ENCODE measurements around the gene NAPSA.

The NAPSA gene

DNA sequence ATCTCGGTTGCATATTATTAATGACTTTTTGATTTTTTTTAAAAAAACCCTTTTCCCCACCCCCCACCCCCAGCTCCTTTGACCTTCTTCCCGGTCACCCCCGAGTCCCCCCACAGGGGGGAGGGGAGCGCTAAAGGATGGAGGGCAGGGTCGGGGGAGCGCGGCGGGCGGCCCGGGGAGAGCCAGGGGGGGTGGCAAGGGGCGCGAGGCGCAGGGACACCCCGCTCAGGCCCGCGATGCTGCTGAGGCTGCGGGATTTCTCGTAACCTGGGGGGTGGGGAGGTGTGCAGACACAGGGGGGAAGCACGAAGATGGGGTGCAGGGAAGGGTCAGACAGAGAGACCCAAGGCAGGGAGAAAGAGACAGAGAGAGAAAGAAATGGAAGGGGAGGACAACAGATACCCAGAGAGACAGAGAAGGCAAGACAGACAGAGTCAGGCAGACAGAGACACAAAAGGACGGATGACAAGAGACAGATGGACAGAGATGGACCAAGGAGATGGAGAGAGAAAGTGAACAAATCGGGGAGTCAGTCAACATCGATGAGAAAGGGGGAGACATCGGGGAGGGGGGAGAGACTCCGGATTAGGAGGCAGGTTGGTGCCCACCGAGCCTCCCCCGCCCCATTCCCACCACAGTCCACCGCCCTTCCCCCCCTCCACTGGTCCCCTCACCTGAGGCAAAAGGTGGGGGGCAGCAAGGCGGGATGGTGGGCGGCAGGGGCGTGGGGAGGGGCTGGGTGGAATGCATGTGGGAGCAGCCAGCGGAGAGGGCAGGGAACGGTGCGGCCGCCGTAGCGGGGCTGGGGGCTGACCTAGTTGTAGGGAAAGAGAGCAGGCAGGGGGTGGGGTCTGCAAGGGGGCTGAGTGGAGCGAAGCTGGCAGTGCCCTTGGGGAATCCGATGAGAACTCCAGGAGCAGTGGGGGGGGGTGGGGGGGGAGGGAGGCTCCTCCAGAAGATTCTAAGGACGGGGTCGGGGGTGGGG is 50.4 kb downstream of the NAPSA start:
- no peak for TF ChIP-seq TAF1 (IDR thresholded peaks at IDR 0.05; ENCODE audit: low read depth)
- no peak for TF ChIP-seq CEBPB (IDR thresholded peaks at IDR 0.05)
- no peak for TF ChIP-seq FOXM1 (IDR thresholded peaks at IDR 0.05; ENCODE audit: borderline replicate concordance, low read depth)
- TF ChIP-seq EP300 (IDR thresholded peaks at IDR 0.05; ENCODE audit: borderline replicate concordance), result no peak
- TF ChIP-seq, protein P1, sequence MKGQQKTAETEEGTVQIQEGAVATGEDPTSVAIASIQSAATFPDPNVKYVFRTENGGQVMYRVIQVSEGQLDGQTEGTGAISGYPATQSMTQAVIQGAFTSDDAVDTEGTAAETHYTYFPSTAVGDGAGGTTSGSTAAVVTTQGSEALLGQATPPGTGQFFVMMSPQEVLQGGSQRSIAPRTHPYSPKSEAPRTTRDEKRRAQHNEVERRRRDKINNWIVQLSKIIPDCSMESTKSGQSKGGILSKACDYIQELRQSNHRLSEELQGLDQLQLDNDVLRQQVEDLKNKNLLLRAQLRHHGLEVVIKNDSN (IDR thresholded peaks at IDR 0.05), result no peak
- no peak for TF ChIP-seq CREB1 (IDR thresholded peaks at IDR 0.05; ENCODE audit: low read depth)
- TF ChIP-seq NFIC (IDR thresholded peaks at IDR 0.05), result no peak
- no peak for TF ChIP-seq YY1 (IDR thresholded peaks at IDR 0.05; ENCODE audit: low read depth)
- TF ChIP-seq REST (IDR thresholded peaks at IDR 0.05; ENCODE audit: low read depth), result no peak
- TF ChIP-seq ZBTB7A (IDR thresholded peaks at IDR 0.05; ENCODE audit: low read depth), result no peak; the same call in none of the 2 replicates
- no peak for TF ChIP-seq EGR1 (IDR thresholded peaks at IDR 0.05)
- no peak for TF ChIP-seq TEAD4 (IDR thresholded peaks at IDR 0.05)
- TF ChIP-seq, protein P2, sequence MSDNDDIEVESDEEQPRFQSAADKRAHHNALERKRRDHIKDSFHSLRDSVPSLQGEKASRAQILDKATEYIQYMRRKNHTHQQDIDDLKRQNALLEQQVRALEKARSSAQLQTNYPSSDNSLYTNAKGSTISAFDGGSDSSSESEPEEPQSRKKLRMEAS (IDR thresholded peaks at IDR 0.05), result no peak
- TF ChIP-seq RAD21 (IDR thresholded peaks at IDR 0.05; ENCODE audit: low read depth), result no peak

- TF ChIP-seq TEAD4 (IDR thresholded peaks at IDR 0.05) (no peak), NFIC (IDR thresholded peaks at IDR 0.05) (no peak), ZBTB7A (IDR thresholded peaks at IDR 0.05; ENCODE audit: low read depth) (no peak), EP300 (IDR thresholded peaks at IDR 0.05; ENCODE audit: borderline replicate concordance) (no peak), TCF12 (IDR thresholded peaks at IDR 0.05; ENCODE audit: low read depth) (no peak), FOXM1 (IDR thresholded peaks at IDR 0.05; ENCODE audit: borderline replicate concordance, low read depth) (no peak), RAD21 (IDR thresholded peaks at IDR 0.05; ENCODE audit: low read depth) (no peak), CEBPB (IDR thresholded peaks at IDR 0.05) (no peak), TAF1 (IDR thresholded peaks at IDR 0.05; ENCODE audit: low read depth) (no peak), EGR1 (IDR thresholded peaks at IDR 0.05) (no peak), YY1 (IDR thresholded peaks at IDR 0.05; ENCODE audit: low read depth) (no peak), CREB1 (IDR thresholded peaks at IDR 0.05; ENCODE audit: low read depth) (no peak)
- TF ChIP-seq, protein P1 (IDR thresholded peaks at IDR 0.05), result no peak
- TF ChIP-seq, protein P2 (IDR thresholded peaks at IDR 0.05), result no peak
These were observed 51.5 kb downstream of the NAPSA start for GRCh38 chr19:50313812-50314536.

DNA sequence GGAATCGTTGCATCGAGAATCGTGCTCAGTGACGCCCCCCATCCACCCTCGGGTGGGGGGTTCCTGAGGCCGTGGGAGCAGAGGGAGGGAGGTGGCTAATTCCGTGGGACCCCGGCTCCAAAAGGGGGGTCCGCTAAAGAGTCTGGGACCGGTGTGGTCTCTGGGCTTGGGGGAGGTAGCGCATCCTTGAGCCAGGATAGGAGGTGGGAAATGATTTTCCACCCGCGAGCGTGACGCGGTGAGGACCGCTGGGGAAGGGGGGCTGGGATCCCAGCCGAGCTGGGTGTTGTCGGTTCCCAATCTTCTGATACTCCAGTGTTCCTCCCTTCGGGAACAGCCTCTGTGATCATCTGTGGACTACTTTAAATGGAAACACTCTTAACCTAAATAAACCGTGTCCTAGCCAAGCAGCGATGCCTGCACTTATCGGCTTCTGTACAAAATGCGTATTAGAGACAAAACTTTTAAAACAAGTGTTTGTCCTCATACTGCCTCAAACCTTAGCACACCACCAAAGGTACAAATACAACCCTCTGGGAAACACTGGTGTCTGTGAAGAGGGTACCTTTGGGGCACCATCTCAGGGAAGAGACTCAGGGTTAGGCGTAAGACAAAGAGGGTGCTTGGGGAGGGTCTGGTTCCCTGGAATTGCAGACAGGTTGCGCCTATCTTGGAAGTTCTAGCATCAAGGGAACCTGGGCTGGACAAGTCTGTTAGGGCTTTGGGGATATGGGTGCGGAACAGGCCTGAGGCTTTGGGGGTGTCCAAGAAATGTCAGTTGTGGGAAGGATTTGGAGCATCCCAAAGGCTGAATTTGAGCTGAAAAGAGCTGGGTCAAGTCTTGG is 52.2 kb downstream of the NAPSA start:
- TF ChIP-seq CEBPB (IDR thresholded peaks at IDR 0.05) (no peak), YY1 (IDR thresholded peaks at IDR 0.05; ENCODE audit: low read depth) (no peak), EP300 (IDR thresholded peaks at IDR 0.05; ENCODE audit: borderline replicate concordance) (no peak)

DNA sequence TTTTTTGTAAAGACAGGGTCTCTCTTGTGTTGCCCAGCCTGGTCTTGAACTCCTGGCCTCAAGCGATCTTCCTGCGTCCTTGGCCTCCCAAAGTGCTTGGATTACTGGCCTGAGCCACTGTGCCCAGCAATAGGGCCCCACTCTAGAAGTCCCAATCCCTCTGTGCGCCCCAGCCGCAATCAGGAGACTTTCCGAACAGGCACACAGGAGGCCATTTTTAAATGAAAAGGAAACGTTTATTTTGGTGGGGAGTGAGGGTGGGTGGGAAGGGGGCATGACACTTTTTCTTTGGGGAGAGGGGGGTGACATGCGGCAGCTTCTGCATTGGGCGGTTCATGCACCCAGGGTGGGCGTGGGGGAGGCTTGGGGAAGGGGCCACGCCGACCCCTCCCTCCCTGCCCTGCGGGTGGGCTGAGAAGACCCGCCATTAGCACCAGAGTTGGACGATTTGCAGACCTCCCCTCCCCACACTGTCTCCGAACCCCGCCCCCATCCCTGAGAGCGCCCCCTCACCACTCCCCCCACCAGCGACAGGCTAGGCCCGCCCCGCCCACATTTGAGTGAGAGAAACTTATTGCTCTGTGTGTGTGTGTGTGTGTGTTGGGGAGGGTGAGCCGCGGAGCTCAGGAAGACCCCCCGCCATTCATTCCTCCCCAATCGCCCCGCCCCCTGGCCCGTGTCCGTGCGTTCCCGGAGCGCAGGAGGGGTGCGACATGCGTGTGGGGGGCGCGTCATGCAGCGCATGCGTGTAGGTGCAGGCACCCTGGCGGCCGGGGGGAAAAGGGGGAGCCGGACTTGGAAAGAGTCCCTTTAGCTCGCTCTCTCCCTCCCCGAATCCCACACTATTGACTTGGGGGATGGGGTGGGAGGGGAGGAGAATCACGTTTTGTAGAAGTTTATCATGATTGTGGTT is 53.5 kb downstream of the NAPSA start:
- TF ChIP-seq, protein P2 (IDR thresholded peaks at IDR 0.05), result peak; percentile 62
- TF ChIP-seq TCF12 (IDR thresholded peaks at IDR 0.05; ENCODE audit: low read depth) (0 out of 2 replicates have a peak, but pooled peaks have one; percentile 15), REST (IDR thresholded peaks at IDR 0.05; ENCODE audit: low read depth) (no peak), ZBTB7A (IDR thresholded peaks at IDR 0.05; ENCODE audit: low read depth) (peak; percentile 80), EP300 (IDR thresholded peaks at IDR 0.05; ENCODE audit: borderline replicate concordance) (no peak), CREB1 (IDR thresholded peaks at IDR 0.05; ENCODE audit: low read depth) (no peak), EGR1 (IDR thresholded peaks at IDR 0.05) (no peak), CEBPB (IDR thresholded peaks at IDR 0.05) (no peak), RAD21 (IDR thresholded peaks at IDR 0.05; ENCODE audit: low read depth) (no peak), YY1 (IDR thresholded peaks at IDR 0.05; ENCODE audit: low read depth) (0 out of 2 replicates have a peak, but pooled peaks have one; percentile 36), NFIC (IDR thresholded peaks at IDR 0.05) (peak; percentile 35; the same call in 1 of the 2 replicates), TEAD4 (IDR thresholded peaks at IDR 0.05) (0 out of 2 replicates have a peak, but pooled peaks have one; percentile 3), FOXM1 (IDR thresholded peaks at IDR 0.05; ENCODE audit: borderline replicate concordance, low read depth) (no peak), TAF1 (IDR thresholded peaks at IDR 0.05; ENCODE audit: low read depth) (no peak)
- TF ChIP-seq, protein P1 (IDR thresholded peaks at IDR 0.05), result 0 out of 2 replicates have a peak, but pooled peaks have one; percentile 17

Measured in Ishikawa (cell line).